Spleen (tissue), 11 donors: ENCODE measurements around the gene MUC5B. TPM values are rescaled to one million over a fixed set of nuclear protein-coding genes. Genes with fewer than 3 reads are reported as not detected.
A peak's percentile ranks its signal among the peaks of the same experiment; 100 is the strongest.

Experiments
- DNase-seq: peaks from one replicate; pipeline ENCODE4 v3.0.0-alpha.2; 2020
- H3K27ac ChIP-seq, 8 donors: fragments of 200-600 bp; sonication (generic) in 7 of 8; 1 replicate in 4 of 8; 2 replicates in 4 of 8; pipeline versions ENCODE4 v1.5.0 to v1.8.0; 2016 to 2021; ENCODE audit warnings: inconsistent platforms in 4 of 8, mild to moderate bottlenecking in 4 of 8, moderate library complexity in 1 of 8
- H3K27me3 ChIP-seq, 7 donors: fragments of 200-600 bp; sonication (generic) in 6 of 7; replicated peaks in 1 of 7; 1 replicate in 4 of 7; 2 replicates in 3 of 7; pipeline versions ENCODE4 v1.5.0 to v1.8.0; 2016 to 2021; ENCODE audit warnings: inconsistent platforms in 3 of 7, mild to moderate bottlenecking in 1 of 7
- H3K36me3 ChIP-seq, 6 donors: fragments of 200-600 bp; sonication (generic) in 5 of 6; 1 replicate in 4 of 6; 2 replicates in 2 of 6; pipeline versions ENCODE4 v1.5.0 to v1.8.0; 2016 to 2021; ENCODE audit warnings: inconsistent platforms in 2 of 6
- H3K4me1 ChIP-seq, 6 donors: fragments of 200-600 bp; sonication (generic) in 5 of 6; 1 replicate in 3 of 6; 2 replicates in 3 of 6; pipeline versions ENCODE4 v1.5.0 to v1.8.0; 2016 to 2021; ENCODE audit warnings: inconsistent platforms in 3 of 6
- H3K4me3 ChIP-seq, 8 donors: fragments of 200-600 bp; sonication (generic) in 7 of 8; 1 replicate in 4 of 8; 2 replicates in 4 of 8; pipeline versions ENCODE4 v1.5.0 to v1.8.0; 2016 to 2021; ENCODE audit warnings: inconsistent platforms in 4 of 8, mild to moderate bottlenecking in 4 of 8, moderate library complexity in 2 of 8
- H3K9me3 ChIP-seq, 8 donors: fragments of 200-600 bp; sonication (generic) in 7 of 8; 1 replicate in 4 of 8; 2 replicates in 4 of 8; pipeline versions ENCODE4 v1.5.0 to v1.8.0; 2016 to 2021; ENCODE audit warnings: inconsistent platforms in 4 of 8
- CTCF ChIP-seq, 11 experiments: fragments of 200-600 bp in 7 of 11; fragments of 450-650 bp in 4 of 11; sonication (generic) in 4 of 11; IDR thresholded peaks in 8 of 11; conservative IDR thresholded peaks in 3 of 11; 1 replicate in 7 of 11; 2 replicates in 4 of 11; pipeline versions ENCODE4 v1.4.0 to v1.8.0; 2016 to 2021; ENCODE audit warnings: antibody characterized with exemption in 11 of 11, inconsistent platforms in 4 of 11, mild to moderate bottlenecking in 1 of 11
- POLR2A ChIP-seq, 3 donors: fragments of 450-650 bp; IDR thresholded peaks; one replicate each; pipeline ENCODE4 v1.5.1; 2017; ENCODE audit warnings: antibody characterized with exemption in 3 of 3, mild to moderate bottlenecking in 1 of 3
- POLR2AphosphoS5 ChIP-seq, 3 donors: sonication (generic); formaldehyde crosslinking; IDR thresholded peaks; one replicate each; pipeline ENCODE4 v1.5.1; 2017; ENCODE audit warnings: antibody characterized with exemption in 3 of 3
- WGBS, 5 donors: extraction: QIAGEN DNeasy Blood & Tissue Kit in 3 of 5; methylation state at CpG; one replicate each; pipeline versions ENCODE4 v1.1.5 to v1.1.7; 2013 to 2018; 5-methylcytosine and 5-hydroxymethylcytosine counted together
- intact Hi-C: fragments of 100-400 bp; cut with DNase I; formaldehyde crosslinking; loops from one replicate; pipeline ENCODE4 v1.15.0; 2023; ENCODE audit warnings: low total_unique reads
- polyA plus RNA-seq, 3 donors: library from polyadenylated mRNA; stranded (reverse); fragments of 200-250 nt; gene quantifications; one replicate each; pipeline ENCODE4 v1.2.1, GENCODE V29; 2013
- total RNA-seq, 7 donors: library from RNA; depleted of rRNA in 3 of 7; stranded (reverse); fragments of >200 nt in 3 of 7; fragmentation: NEBNext Ultra II Directional in 4 of 7; extraction: Animal tissue kit (Norgen Biotek cat#: 25700) in 4 of 7; gene quantifications; one replicate each; pipeline versions ENCODE4 v1.1.0 to v1.2.1, GENCODE V29; 2016 to 2021
- donor health status: healthy with polysubstance abuse.
- donor health status: DM: no; HTN: no; CAD: no; lungs with moderate emphysema.
- donor health status: DM: no; HTN: no; CAD: no.
- donor health status: Bipolar disorder and iron deficiency.
- donor health status: healthy.
- donor health status: DM: no; HTN: no; CAD: no.
- donor health status: DM: yes; HTN: yes; CAD: no.

Gene MUC5B
- total and polyA plus RNA-seq, 10 donors, result under 0.01 to 0.09 (median under 0.01) TPM; not detected in 7

- intact Hi-C loops, result loop anchor here (10.0 kb wide), 1 partner anchor 222 kb away; no protein-coding TSS in a partner anchor
- Histone ChIP-seq H3K4me1 (peaks cover 31 to 99% (median 84%) of the 10 kb centered on the region in 6 donors), H3K9me3 (no peaks in the 10 kb centered on the region), H3K4me3 (no peak overlapping the region), H3K36me3 (peaks cover 0 to 82% (median 24%) of the 10 kb centered on the region in 6 donors), H3K27ac (peak overlapping the region in 6 of 8 donors; percentile 43 to 63 (median 56)), H3K27me3 (no peaks in the 10 kb centered on the region)
- WGBS, 5 donors, result 73 to 78% (median 74%) methylated on average over 17 of the region's 17 CpGs
- no peak for TF ChIP-seq POLR2AphosphoS5 (IDR thresholded peaks at IDR 0.05)
- no peak for TF ChIP-seq CTCF (IDR thresholded peaks at IDR 0.05 in 8 of 11, conservative IDR thresholded peaks at IDR 0.05 in 3 of 11)
- no peak for TF ChIP-seq POLR2A (IDR thresholded peaks at IDR 0.05)
- DNase-seq, result peak; percentile 56
Observed at GRCh38 chr11:1302461-1303125, 79.7 kb downstream of the MUC5B start.

GRCh38 chr11:1303126-1303821 lies 80.4 kb downstream of the MUC5B start:
- Histone ChIP-seq H3K27me3 (no peaks in the 10 kb centered on the region), H3K9me3 (no peaks in the 10 kb centered on the region), H3K4me3 (no peak overlapping the region), H3K27ac (peak overlapping the region in 7 of 8 donors; percentile 13 to 63 (median 51)), H3K36me3 (peaks cover 0 to 78% (median 18%) of the 10 kb centered on the region in 6 donors), H3K4me1 (peaks cover 38 to 99% (median 84%) of the 10 kb centered on the region in 6 donors)
- intact Hi-C loops, result loop anchor here (10.0 kb wide), 1 partner anchor 222 kb away; no protein-coding TSS in a partner anchor
- 71 to 87% (median 77%) methylated on average over 25 of the region's 25 CpGs for WGBS, 5 donors
- TF ChIP-seq POLR2AphosphoS5 (IDR thresholded peaks at IDR 0.05) (peak; percentile 59 to 81 (median 74)), POLR2A (IDR thresholded peaks at IDR 0.05) (no peak), CTCF (IDR thresholded peaks at IDR 0.05 in 8 of 11, conservative IDR thresholded peaks at IDR 0.05 in 3 of 11) (peak in 7 of 11 experiments; percentile 41 to 59 (median 47))
- peak; percentile 85 for DNase-seq

GRCh38 chr11:1303973-1304372 lies 81.1 kb downstream of the MUC5B start:
- 70 to 89% (median 80%) methylated on average over 10 of the region's 10 CpGs for WGBS, 5 donors
- H3K4me3 ChIP-seq, result no peak overlapping the region
- peak overlapping the region in 6 of 8 donors; percentile 13 to 63 (median 56) for H3K27ac ChIP-seq
- H3K36me3 ChIP-seq, result peaks cover 0 to 75% (median 17%) of the 10 kb centered on the region in 6 donors
- H3K9me3 ChIP-seq, result no peaks in the 10 kb centered on the region
- H3K27me3 ChIP-seq, result no peaks in the 10 kb centered on the region
- TF ChIP-seq CTCF (IDR thresholded peaks at IDR 0.05 in 8 of 11, conservative IDR thresholded peaks at IDR 0.05 in 3 of 11) (no peak), POLR2A (IDR thresholded peaks at IDR 0.05) (no peak), POLR2AphosphoS5 (IDR thresholded peaks at IDR 0.05) (no peak)
- peak; percentile 37 for DNase-seq
- peaks cover 44 to 99% (median 84%) of the 10 kb centered on the region in 6 donors for H3K4me1 ChIP-seq
- intact Hi-C loops, result loop anchor here (10.0 kb wide), 1 partner anchor 221 kb away; no protein-coding TSS in a partner anchor
